Measurements from ENCODE around the gene REV3L.
A peak's percentile ranks its signal among the peaks of the same experiment; 100 is the strongest.

REV3L gene, protein sequence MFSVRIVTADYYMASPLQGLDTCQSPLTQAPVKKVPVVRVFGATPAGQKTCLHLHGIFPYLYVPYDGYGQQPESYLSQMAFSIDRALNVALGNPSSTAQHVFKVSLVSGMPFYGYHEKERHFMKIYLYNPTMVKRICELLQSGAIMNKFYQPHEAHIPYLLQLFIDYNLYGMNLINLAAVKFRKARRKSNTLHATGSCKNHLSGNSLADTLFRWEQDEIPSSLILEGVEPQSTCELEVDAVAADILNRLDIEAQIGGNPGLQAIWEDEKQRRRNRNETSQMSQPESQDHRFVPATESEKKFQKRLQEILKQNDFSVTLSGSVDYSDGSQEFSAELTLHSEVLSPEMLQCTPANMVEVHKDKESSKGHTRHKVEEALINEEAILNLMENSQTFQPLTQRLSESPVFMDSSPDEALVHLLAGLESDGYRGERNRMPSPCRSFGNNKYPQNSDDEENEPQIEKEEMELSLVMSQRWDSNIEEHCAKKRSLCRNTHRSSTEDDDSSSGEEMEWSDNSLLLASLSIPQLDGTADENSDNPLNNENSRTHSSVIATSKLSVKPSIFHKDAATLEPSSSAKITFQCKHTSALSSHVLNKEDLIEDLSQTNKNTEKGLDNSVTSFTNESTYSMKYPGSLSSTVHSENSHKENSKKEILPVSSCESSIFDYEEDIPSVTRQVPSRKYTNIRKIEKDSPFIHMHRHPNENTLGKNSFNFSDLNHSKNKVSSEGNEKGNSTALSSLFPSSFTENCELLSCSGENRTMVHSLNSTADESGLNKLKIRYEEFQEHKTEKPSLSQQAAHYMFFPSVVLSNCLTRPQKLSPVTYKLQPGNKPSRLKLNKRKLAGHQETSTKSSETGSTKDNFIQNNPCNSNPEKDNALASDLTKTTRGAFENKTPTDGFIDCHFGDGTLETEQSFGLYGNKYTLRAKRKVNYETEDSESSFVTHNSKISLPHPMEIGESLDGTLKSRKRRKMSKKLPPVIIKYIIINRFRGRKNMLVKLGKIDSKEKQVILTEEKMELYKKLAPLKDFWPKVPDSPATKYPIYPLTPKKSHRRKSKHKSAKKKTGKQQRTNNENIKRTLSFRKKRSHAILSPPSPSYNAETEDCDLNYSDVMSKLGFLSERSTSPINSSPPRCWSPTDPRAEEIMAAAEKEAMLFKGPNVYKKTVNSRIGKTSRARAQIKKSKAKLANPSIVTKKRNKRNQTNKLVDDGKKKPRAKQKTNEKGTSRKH (N-terminal part only)
- total RNA-seq = 65.7 to 104 (median 95.5) reads per million in 3 donors

DNA sequence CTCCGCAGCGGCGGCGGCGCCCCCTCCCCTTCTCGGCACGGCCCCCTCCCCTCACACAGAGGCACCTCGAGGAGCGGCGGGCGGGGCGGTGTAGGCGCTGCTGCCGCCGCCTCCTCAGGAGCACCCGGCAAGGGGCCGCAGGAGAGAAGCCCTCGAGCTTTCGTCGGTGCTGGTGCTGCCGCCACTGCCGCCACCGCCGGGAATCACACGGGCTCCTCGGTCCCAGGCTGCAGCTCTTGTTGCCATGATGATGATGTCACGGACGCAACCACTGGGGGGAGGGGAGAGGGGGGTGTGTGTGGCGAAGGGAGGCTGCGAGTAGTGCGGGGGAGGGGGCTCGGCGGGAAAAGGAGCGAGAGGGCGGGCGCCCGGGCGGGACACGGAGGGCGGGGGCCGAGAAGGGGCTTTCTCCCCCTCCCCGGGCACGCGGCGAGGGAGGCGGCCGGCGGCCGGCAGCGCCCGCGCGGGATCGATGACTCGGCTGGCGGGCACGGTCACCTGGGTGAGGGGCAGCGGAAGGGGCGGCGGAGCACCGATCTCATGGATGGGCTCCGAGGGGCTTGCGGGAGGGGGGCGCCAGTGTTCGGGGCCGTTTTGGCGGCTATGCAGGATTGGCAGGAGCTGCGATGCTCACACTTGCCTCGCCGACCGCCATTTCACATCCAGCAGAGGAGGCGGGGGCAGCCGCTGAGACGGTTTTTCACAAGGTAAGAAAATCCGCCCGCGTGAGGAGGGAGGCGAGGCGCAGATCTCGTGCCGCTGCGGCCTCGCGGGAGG lies at the start of gene REV3L:
Gene REV3L (minus strand): TSS at position 260 of the 777 bp plus-strand sequence. CDS start 330 bp downstream, outside the sequence.
- H3K36me3 ChIP-seq (ENCODE audit: control insufficient read depth, insufficient read depth, low read length) = no peaks in the 10 kb centered on the region
- peaks cover 15% of the 10 kb centered on the region for H3K4me1 ChIP-seq (ENCODE audit: control insufficient read depth, insufficient read depth, low read length, poor library complexity, severe bottlenecking)
- peak within 1 kb of the TSS; percentile 98 for H3K27ac ChIP-seq (ENCODE audit: insufficient read depth, low read length, poor library complexity, severe bottlenecking)
- no peaks in the 10 kb centered on the region for H3K27me3 ChIP-seq (replicated peaks; ENCODE audit: control insufficient read depth, insufficient read depth, low read length, poor library complexity, severe bottlenecking)
- H3K4me3 ChIP-seq (ENCODE audit: insufficient read depth, low read depth, low read length, poor library complexity, severe bottlenecking) = peak within 1 kb of the TSS; percentile 97
- H3K9me3 ChIP-seq (ENCODE audit: control insufficient read depth, low read length) = no peaks in the 10 kb centered on the region
- DNase-seq = peak; percentile 81 to 82 (median 82)

DNA sequence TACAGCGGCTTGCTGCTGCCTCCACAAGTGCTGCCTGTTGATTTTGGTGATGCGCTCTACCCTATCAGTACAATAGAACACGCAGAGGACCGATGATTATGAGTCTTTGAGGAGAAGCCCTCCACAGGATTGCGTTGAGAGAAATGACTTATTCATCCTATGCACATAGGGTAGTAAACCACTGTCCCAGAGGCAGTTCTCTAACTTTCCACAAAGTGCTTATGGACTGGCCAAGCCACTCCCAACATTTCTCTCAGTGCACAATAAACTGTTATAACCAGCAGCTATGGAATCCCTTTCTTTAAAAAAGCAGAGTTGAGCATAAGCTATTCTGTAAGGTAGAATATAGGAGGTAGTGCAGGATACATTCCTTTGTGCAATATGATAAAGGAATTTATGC lies 48.2 kb upstream of the REV3L start:
- H3K4me3 ChIP-seq (ENCODE audit: insufficient read depth, low read depth, low read length, poor library complexity, severe bottlenecking) = no peak overlapping the region
- no peaks in the 10 kb centered on the region for H3K4me1 ChIP-seq (ENCODE audit: control insufficient read depth, insufficient read depth, low read length, poor library complexity, severe bottlenecking)
- H3K9me3 ChIP-seq (ENCODE audit: control insufficient read depth, low read length) = no peaks in the 10 kb centered on the region
- DNase-seq = no peak
- H3K27me3 ChIP-seq (replicated peaks; ENCODE audit: control insufficient read depth, insufficient read depth, low read length, poor library complexity, severe bottlenecking) = no peaks in the 10 kb centered on the region
- no peak overlapping the region for H3K27ac ChIP-seq (ENCODE audit: insufficient read depth, low read length, poor library complexity, severe bottlenecking)
- no peaks in the 10 kb centered on the region for H3K36me3 ChIP-seq (ENCODE audit: control insufficient read depth, insufficient read depth, low read length)

DNA sequence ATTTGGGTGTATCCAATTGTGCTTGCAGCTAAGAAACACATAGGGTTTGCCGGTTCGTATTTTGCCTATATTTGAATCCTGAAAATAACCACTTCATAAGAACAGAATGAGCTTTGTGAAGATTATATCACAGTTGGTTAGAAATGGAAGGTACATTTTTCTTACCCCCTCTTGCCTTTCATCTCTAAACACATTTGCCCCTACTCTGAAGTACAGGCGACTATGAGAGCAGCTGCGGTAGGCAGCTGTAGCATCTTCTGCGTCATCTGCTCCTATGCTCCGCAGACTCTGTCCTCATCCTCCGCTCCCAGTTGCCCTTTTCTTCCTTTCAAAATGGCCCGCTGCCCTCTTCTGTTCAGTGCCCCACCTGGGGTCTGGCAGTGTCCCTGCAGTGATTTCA lies 47.6 kb upstream of the REV3L start:
- H3K4me3 ChIP-seq (ENCODE audit: insufficient read depth, low read depth, low read length, poor library complexity, severe bottlenecking) = no peak overlapping the region
- no peak overlapping the region for H3K27ac ChIP-seq (ENCODE audit: insufficient read depth, low read length, poor library complexity, severe bottlenecking)
- H3K36me3 ChIP-seq (ENCODE audit: control insufficient read depth, insufficient read depth, low read length) = no peaks in the 10 kb centered on the region
- H3K27me3 ChIP-seq (replicated peaks; ENCODE audit: control insufficient read depth, insufficient read depth, low read length, poor library complexity, severe bottlenecking) = no peaks in the 10 kb centered on the region
- H3K9me3 ChIP-seq (ENCODE audit: control insufficient read depth, low read length) = no peaks in the 10 kb centered on the region
- DNase-seq = no peak
- H3K4me1 ChIP-seq (ENCODE audit: control insufficient read depth, insufficient read depth, low read length, poor library complexity, severe bottlenecking) = no peaks in the 10 kb centered on the region

DNA sequence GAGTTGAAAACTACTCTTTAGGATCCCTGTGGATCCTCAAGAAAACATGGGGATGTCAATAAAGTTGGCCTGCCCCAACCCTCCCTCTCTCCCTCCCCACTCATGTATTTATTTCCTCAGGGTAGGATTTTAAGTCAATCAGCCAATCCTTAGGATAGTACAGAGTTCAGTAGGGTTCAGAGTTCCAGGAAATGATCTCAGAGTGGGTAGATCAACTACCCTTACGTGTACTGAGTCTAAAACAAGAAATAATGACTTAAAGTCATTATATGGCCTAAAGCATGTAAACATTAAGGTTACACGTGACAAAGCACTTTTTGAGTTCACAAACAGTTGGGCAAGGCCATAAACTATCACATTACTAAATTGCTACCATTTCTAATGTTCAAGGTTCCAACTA lies 47.2 kb upstream of the REV3L start:
- Histone ChIP-seq H3K27me3 (replicated peaks; ENCODE audit: control insufficient read depth, insufficient read depth, low read length, poor library complexity, severe bottlenecking) (no peaks in the 10 kb centered on the region), H3K27ac (ENCODE audit: insufficient read depth, low read length, poor library complexity, severe bottlenecking) (no peak overlapping the region), H3K4me1 (ENCODE audit: control insufficient read depth, insufficient read depth, low read length, poor library complexity, severe bottlenecking) (no peaks in the 10 kb centered on the region), H3K9me3 (ENCODE audit: control insufficient read depth, low read length) (no peaks in the 10 kb centered on the region), H3K4me3 (ENCODE audit: insufficient read depth, low read depth, low read length, poor library complexity, severe bottlenecking) (no peak overlapping the region), H3K36me3 (ENCODE audit: control insufficient read depth, insufficient read depth, low read length) (no peaks in the 10 kb centered on the region)
- no peak for DNase-seq

DNA sequence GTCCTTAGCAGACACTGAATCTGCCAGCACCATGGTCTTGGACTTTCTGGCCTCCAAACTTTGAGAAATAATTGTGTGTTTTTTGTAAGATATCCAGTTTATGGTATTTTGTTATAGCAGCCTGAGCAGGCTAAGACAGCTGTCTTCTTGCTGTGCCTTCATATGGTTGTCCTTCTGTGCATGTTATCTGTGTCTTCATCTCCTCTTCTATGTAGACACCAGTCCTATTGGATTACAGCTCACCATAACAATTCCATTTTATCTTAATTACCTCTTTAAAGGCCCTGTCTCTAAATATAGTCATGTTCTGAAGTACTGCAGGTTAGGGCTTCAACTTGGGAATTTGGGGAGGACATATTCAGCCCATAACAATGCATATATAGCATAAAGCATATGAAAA lies 44.3 kb upstream of the REV3L start:
- H3K9me3 ChIP-seq (ENCODE audit: control insufficient read depth, low read length) = no peaks in the 10 kb centered on the region
- DNase-seq = no peak
- no peaks in the 10 kb centered on the region for H3K27me3 ChIP-seq (replicated peaks; ENCODE audit: control insufficient read depth, insufficient read depth, low read length, poor library complexity, severe bottlenecking)
- no peak overlapping the region for H3K4me3 ChIP-seq (ENCODE audit: insufficient read depth, low read depth, low read length, poor library complexity, severe bottlenecking)
- H3K36me3 ChIP-seq (ENCODE audit: control insufficient read depth, insufficient read depth, low read length) = no peaks in the 10 kb centered on the region
- H3K27ac ChIP-seq (ENCODE audit: insufficient read depth, low read length, poor library complexity, severe bottlenecking) = no peak overlapping the region
- no peaks in the 10 kb centered on the region for H3K4me1 ChIP-seq (ENCODE audit: control insufficient read depth, insufficient read depth, low read length, poor library complexity, severe bottlenecking)

DNA sequence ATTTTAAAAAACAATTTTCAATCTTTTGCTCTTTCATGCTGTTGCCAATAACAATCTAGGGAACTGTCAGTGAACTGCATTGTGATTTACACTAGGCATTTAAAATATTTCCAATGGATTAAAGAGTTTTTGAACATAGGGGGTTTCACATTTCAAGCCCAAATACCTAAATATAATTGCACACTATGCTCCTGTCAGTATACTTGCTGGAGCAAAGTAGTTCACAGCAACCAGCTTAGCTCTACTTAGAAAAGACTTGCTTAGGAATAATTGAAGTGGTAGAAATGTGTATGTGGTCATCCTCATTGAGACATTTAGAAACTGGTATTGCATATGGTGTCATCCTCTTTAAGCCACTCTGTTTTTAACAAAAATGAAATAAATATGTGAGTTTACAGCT lies 41.7 kb upstream of the REV3L start:
- Histone ChIP-seq H3K27ac (ENCODE audit: insufficient read depth, low read length, poor library complexity, severe bottlenecking) (no peak overlapping the region), H3K4me3 (ENCODE audit: insufficient read depth, low read depth, low read length, poor library complexity, severe bottlenecking) (no peak overlapping the region), H3K27me3 (replicated peaks; ENCODE audit: control insufficient read depth, insufficient read depth, low read length, poor library complexity, severe bottlenecking) (no peaks in the 10 kb centered on the region), H3K9me3 (ENCODE audit: control insufficient read depth, low read length) (no peaks in the 10 kb centered on the region), H3K4me1 (ENCODE audit: control insufficient read depth, insufficient read depth, low read length, poor library complexity, severe bottlenecking) (no peaks in the 10 kb centered on the region), H3K36me3 (ENCODE audit: control insufficient read depth, insufficient read depth, low read length) (no peaks in the 10 kb centered on the region)
- DNase-seq = no peak

DNA sequence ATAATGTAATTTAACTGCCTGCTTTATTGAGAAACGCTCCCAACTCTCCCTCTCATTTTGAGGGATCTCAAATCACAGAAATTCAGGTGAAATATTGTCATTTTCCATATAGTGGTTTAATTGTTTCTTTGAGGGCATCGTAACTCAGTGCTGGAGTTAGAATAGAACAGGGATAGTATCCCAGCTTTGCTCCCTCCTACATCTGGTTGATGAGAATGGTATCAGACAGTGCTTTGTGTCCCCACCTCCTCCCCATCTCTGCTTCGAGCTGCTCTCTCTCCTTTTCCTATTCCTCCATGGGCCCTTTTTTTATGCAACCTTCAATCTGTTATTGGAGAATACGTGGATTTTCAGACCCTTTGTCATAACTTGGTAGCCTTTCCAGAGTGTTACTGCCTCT lies 41.2 kb upstream of the REV3L start:
- H3K36me3 ChIP-seq (ENCODE audit: control insufficient read depth, insufficient read depth, low read length) = no peaks in the 10 kb centered on the region
- no peak overlapping the region for H3K4me3 ChIP-seq (ENCODE audit: insufficient read depth, low read depth, low read length, poor library complexity, severe bottlenecking)
- no peaks in the 10 kb centered on the region for H3K9me3 ChIP-seq (ENCODE audit: control insufficient read depth, low read length)
- no peaks in the 10 kb centered on the region for H3K27me3 ChIP-seq (replicated peaks; ENCODE audit: control insufficient read depth, insufficient read depth, low read length, poor library complexity, severe bottlenecking)
- DNase-seq = no peak
- H3K27ac ChIP-seq (ENCODE audit: insufficient read depth, low read length, poor library complexity, severe bottlenecking) = no peak overlapping the region
- no peaks in the 10 kb centered on the region for H3K4me1 ChIP-seq (ENCODE audit: control insufficient read depth, insufficient read depth, low read length, poor library complexity, severe bottlenecking)

DNA sequence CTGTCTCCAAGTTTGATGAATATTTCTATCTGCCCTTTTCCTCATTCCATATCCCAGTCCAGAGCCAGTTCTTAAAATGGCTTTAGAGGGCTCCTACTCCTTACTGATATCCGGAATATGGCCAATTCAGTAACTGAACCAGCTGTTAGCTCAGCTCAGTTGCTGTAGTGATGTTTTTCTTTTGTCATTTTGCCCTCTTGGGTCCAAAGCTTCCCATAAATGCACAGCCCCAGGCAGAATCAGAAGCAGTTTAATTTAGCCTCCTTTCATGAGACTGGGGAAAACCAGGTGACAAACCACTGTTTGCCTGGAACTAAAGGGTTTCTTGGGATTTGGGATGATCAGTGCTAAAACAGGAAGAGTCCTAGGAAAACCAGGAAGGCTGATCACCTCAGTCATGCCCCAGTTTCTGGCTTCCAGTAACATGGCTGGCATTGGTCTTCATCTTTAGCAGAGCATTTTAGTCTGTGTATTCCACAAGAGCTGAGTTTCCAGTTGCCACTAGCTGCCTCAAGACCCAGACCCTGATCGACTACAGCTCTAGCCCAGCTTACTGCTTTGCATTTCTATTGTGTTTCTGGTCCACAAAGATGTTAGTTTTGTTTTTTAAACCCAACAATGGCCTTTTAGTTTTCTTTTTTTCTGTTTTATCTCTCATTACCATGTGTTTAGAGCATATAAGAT lies 40.6 kb upstream of the REV3L start:
- Histone ChIP-seq H3K27ac (ENCODE audit: insufficient read depth, low read length, poor library complexity, severe bottlenecking) (no peak overlapping the region), H3K36me3 (ENCODE audit: control insufficient read depth, insufficient read depth, low read length) (no peaks in the 10 kb centered on the region), H3K27me3 (replicated peaks; ENCODE audit: control insufficient read depth, insufficient read depth, low read length, poor library complexity, severe bottlenecking) (no peaks in the 10 kb centered on the region), H3K9me3 (ENCODE audit: control insufficient read depth, low read length) (no peaks in the 10 kb centered on the region), H3K4me1 (ENCODE audit: control insufficient read depth, insufficient read depth, low read length, poor library complexity, severe bottlenecking) (no peaks in the 10 kb centered on the region), H3K4me3 (ENCODE audit: insufficient read depth, low read depth, low read length, poor library complexity, severe bottlenecking) (no peak overlapping the region)
- no peak for DNase-seq
